Stimulated activated CD4-positive, alpha-beta T cell treated with anti-CD3 and anti-CD28 coated beads, Interleukin-1b, Interleukin-23, amount 100 ng/mL, for 1 hour (primary cell): Measurements from ENCODE around the gene OR5AK2.
"Not testable (repeated sequence)": the region's sequence is repeated elsewhere in the genome, so short reads cannot be mapped to it uniquely, and the experiment has no call there.

Experiments
- DNase-seq, 2 donors: peaks; one replicate each; pipeline ENCODE4 v3.0.0-alpha.2; 2020; ENCODE audit warnings: low read depth in 2 of 2

Gene OR5AK2, protein sequence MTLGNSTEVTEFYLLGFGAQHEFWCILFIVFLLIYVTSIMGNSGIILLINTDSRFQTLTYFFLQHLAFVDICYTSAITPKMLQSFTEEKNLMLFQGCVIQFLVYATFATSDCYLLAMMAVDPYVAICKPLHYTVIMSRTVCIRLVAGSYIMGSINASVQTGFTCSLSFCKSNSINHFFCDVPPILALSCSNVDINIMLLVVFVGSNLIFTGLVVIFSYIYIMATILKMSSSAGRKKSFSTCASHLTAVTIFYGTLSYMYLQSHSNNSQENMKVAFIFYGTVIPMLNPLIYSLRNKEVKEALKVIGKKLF

DNA sequence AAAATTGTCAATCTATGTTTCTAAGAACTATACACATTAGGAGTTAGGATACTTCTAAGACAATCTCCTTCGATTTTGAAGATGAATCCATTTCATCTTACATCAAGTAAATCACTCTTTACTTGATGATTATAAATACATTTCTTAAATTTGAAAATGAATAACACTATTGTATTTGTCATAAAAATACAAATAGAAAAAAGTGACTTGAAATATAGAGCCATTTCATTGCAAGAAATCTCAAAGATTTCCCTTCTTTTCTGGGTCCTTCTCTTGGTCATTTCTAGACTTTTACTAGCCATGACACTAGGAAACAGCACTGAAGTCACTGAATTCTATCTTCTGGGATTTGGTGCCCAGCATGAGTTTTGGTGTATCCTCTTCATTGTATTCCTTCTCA lies at the start of gene OR5AK2:
Gene OR5AK2 (plus strand): TSS at position 301 of the 400 bp plus-strand sequence. CDS start 0 bp downstream, at position 301.
- DNase-seq: no peak

DNA sequence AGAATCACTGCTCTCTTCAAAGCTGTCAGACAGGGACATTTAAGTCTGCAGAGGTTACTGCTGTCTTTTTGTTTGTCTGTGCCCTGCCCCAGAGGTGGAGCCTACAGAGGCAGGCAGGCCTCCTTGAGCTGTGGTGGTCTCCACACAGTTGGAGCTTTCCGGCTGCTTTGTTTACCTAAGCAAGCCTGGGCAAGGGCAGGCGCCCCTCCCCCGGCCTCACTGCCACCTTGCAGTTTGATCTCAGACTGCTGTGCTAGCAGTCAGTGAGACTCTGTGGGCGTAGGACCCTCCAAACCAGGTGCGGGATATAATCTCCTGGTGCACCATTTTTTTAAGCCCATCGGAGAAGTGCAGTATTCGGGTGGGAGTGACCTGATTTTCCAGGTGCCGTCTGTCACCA lies 43.2 kb upstream of the OR5AK2 start:
- not testable (repeated sequence) for DNase-seq

DNA sequence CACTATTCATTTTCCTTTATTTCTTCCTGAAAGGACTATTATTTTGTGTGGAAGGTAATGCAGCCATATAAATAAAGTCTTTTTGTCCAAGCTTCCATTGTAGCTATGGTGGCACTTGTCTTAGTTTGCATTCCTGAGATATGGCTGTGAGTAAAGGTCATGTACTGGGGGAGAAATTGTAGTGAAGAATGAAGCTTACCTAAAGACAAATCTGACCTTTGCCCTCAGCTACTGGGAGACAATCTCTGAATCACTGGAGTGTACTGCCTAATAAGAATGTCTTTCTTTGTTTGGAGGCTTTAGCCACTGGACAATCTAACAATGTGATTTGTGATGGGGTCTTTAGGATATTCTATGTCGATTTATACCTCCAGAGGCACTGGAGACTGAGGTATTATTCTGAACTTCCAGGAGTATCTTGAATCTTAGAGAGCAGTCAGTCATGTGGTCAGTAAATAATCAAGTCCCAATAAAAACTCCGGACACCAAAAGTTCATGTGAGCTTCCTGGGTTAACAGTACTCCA lies 39.7 kb upstream of the OR5AK2 start:
- DNase-seq: no peak

DNA sequence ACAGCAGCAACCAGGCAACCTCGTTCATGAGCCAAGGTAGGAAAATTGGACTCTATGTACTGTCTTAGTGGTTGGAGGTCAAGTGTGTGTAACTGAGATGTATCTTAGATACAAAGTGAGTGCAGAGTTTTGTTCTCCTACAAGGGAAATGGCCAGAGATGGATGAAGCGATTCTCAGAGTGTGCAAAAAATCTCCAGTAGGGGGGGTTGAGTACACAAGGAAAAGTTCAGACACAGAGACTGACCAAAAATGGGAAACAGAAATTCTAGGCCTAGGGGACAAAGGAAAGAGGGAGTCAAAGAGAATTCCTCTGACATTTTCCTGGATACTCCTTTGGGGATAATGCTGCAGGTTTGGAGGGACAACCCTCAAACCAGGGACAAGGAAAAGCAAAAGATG lies 38.2 kb upstream of the OR5AK2 start:
- DNase-seq: no peak

DNA sequence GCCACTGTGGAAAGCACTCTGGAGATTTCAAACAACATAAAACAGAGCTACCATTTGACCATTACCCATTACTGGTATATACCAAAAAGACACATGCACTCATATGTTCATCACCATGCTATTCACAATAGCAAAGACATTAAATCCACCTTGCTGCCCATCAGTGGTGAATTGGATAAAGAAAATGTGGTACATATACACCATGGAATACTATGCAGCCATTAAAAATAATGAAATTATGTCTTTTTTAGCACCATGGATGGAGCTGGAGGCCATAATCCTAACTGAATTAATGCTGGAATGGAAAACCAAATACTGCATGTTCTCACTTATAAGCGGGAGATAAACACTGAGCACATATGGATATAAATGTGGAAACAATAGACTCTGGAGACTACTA lies 34.8 kb upstream of the OR5AK2 start:
- not testable (repeated sequence) for DNase-seq

DNA sequence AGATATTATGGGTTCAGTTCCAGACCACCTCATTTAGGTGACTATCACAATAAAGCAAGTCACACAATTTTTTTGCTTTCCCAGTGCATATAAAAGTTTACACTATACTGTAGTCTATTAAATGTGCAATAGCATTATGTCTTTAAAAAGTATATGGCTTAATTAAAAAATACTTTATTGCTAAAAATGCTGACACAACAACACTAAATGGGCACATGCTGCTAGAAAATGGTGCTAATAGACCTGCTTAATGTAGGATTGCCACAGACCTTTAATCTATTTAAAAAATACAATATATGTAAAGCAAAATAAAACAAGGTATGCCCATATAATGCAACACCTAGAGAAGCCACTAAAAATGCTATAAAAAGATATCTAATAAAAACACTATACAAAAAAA lies 27.1 kb upstream of the OR5AK2 start:
- DNase-seq: no peak

DNA sequence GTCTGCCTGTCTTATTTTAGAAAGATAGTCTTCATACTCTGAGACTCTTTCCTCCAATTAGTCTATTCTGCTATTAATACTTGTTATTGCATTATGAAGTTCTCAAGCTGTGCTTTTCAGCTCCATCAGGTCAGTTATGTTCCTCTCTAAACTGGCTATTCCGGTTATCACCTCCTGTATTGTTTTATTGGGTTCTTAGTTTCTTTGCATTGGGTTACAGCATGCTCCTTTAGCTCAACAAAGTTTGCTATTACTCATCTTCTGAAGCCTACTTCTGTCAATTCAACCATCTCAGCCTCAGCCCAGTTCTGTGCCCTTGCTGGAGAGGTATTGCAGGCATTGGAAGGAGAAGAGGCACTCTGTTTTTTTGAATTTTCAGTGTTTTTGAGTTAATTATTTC lies 21.0 kb upstream of the OR5AK2 start:
- no peak for DNase-seq

DNA sequence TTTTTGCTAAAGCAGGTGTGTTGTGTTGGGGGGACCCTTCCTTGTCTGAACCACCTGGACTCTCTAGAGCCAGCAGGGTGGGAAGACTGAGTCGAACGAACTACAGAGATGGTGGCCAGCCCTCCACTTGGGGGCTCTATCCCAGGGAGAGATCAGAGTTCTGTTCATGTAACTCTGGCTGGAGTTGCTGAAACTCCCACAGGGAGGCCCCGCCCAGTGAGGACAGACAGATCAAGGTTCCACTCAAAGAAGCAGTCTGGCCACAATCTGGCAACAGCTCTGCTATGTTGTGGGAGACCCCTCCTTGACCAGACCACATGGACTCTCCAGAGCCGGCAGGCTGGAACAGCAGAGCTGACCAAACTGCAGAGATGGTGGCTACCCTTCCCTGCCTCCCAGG lies 20.2 kb upstream of the OR5AK2 start:
- DNase-seq: no peak

DNA sequence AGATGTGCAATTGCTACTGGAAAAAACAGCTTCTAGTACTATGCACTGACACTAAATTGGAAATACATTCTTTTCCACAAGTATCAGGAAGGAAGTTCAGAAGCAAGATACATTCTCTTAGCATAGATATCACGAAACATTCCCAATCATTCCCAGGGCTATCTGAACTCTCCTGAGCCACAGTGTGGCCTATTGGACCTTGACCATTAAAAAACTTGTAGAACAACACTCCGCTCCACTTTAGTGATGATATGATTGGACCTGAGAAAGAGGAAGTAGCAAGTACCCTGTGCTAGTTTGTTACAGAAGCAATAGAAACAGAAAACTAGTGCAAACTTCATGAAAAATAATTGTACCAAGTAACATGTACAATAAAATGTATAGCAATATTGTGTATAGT lies 11.4 kb upstream of the OR5AK2 start:
- no peak for DNase-seq

DNA sequence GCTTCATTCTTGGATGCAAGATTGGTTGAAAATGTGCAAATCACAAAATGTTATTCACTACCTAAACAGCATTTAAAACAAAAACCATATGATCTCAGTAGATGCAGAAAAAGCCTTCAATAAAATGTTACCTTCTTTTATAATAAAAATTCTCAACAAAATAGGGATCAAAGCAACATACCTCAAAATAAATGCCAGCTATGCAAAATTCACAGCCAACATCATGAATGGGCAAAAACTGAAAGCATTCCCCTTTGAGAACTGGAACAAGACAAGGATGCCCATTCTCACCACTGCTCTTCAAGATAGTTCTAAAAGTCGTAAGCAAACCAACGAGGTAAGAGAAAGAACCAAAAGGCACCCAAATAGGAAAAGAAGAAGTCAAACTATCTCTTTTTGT lies 2.0 kb downstream of the OR5AK2 start:
- no peak for DNase-seq

DNA sequence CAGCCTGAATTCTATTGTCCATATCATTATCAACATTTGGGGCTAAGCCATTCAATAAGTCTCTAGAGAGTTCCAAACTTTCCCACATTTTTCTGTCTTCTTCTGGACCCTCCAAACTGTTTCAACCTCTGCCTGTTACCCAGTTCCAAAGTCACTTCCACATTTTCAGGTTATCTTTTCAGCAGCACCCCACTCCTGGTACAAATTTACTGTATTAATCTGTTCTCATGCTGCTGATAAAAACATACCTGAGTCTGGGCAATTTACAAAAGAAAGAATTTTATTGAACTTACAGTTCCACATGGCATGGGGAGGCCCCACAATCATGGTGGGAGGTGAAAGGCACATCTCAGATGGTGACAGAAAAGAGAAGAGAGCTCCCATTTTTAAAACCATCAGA lies 5.8 kb downstream of the OR5AK2 start:
- no peak for DNase-seq

DNA sequence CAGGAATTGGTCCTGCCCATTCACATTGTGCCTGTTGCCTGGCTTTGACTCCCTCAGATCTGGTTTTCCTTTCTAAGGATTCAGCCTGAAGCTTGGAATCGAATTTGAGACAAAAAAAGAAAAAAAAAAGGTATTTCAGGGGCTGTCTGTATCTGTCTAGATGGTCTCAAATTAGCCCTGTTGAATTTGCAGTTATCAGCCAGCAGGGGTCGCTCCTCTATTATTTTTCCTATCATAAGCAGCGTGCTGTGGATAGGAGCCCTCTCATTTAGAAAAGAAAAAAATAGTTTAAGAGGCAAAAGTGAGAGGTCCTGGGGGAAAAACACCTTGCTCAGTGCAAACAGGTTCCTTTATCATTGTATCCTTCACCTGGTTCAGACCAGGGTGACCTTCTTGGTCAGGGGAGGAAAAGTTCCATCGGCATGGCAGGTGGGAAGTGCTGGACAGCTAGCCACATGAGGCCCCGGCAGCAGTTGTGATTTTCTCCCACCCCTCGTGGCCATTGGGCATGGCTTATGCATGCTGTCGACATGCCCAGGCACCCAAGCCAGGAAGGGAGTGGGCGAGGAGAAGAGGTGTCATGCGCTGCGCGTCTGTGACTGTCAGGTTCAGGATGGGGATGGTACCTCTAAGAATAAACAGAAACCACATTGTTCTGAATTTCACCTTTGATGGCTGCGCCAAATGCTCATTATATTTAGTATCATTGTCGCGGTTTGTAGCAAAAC lies 13.1 kb downstream of the OR5AK2 start:
- DNase-seq: no peak

DNA sequence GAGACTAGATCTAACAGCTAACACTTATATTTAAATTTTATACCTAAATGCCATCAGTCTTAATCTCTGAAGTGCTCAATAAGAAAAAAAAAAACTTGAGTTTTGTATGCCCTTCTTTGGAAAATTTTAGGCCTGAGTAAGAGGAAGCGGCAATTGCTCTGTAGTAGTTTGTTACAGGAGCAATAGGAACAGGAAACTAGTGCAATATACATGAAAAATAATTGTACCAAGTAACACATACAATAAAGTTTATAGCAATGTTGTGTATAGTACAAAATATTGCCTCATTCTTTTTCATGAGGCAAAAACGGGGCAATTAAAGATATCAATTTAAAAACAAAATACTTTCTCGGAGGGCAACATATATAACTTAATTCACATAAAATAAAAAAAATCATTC lies 19.7 kb downstream of the OR5AK2 start:
- DNase-seq: no peak

DNA sequence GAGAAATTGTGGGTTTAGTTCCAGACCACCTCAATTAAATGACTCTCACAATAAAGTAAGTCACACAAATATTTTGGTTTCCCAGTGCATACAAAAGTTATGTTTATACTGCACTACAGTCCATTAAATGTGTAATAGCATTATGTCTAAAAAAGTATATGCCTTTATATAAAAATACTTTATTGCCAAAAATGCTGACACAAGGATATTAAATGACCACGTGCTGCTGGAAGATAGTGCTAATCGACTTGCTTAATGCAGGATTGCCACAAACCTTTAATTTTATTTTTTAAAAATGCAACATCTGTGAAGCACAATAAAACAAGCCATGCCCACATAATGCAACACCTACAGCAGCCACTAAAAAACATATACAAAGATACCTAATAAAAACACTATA lies 27.0 kb downstream of the OR5AK2 start:
- no peak for DNase-seq

DNA sequence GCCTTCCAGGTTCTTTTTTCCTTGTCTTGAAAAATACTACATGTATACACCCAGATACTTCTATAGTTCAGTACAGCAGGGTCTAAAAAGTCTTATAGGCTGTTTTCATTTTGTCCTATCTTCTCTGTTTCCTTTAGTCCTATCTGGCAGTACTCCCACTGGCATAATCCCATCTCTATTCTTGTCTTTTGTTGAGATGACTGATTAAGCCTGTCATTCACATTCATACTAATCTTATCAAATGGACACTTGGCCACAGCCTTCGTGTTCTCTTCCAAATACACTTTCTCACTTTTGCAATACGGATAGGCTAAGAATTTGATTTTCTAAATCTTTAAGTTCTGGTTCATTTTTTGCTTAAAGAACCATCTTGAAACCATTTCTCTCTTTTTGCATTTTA lies 42.8 kb downstream of the OR5AK2 start:
- DNase-seq: no peak
